Upper lobe of left lung (tissue), 6 donors: ENCODE data around the gene GUCY1A1. TPM values are rescaled to one million over a fixed set of nuclear protein-coding genes. Genes with fewer than 3 reads are reported as not detected.

Source experiments
- ATAC-seq, 2 donors: fragments of 200-7000 bp; cut with Tn5 transposase; one replicate each; pipeline ENCODE4 v1.9.1; 2022; ENCODE audit warnings: mild to moderate bottlenecking in 2 of 2, moderate library complexity in 2 of 2; ENCODE audit not compliant: low FRiP score in 2 of 2
- DNase-seq, 2 donors: peaks; one replicate each; pipeline ENCODE4 v3.0.0-alpha.2; 2019 to 2020
- H3K27ac ChIP-seq, 4 donors: fragments of 200-600 bp; sonication (generic); one replicate each; pipeline ENCODE4 v1.5.1; 2016 to 2019
- H3K27me3 ChIP-seq, 4 donors: fragments of 200-600 bp; sonication (generic); one replicate each; pipeline ENCODE4 v1.5.1; 2017 to 2019
- H3K36me3 ChIP-seq, 4 donors: fragments of 200-600 bp; sonication (generic); one replicate each; pipeline ENCODE4 v1.5.1; 2016 to 2019
- H3K4me1 ChIP-seq, 4 donors: fragments of 200-600 bp; sonication (generic); one replicate each; pipeline ENCODE4 v1.5.1; 2018 to 2019
- H3K4me3 ChIP-seq, 4 donors: fragments of 200-600 bp; sonication (generic); one replicate each; pipeline ENCODE4 v1.5.1; 2017 to 2019; ENCODE audit warnings: mild to moderate bottlenecking in 2 of 4, moderate library complexity in 1 of 4
- H3K9me3 ChIP-seq, 4 donors: fragments of 200-600 bp; sonication (generic); one replicate each; pipeline ENCODE4 v1.5.1; 2018 to 2019
- EP300 ChIP-seq, 4 donors: sonication (generic); formaldehyde crosslinking; IDR thresholded peaks; one replicate each; pipeline ENCODE4 v1.5.1; 2017; ENCODE audit warnings: antibody characterized with exemption in 4 of 4, control low read depth in 2 of 4
- POLR2A ChIP-seq, 4 donors: fragments of 450-650 bp; IDR thresholded peaks; one replicate each; pipeline ENCODE4 v1.5.1; 2016 to 2017; ENCODE audit warnings: antibody characterized with exemption in 4 of 4, mild to moderate bottlenecking in 2 of 4
- POLR2AphosphoS5 ChIP-seq, 2 donors: sonication (generic); formaldehyde crosslinking; IDR thresholded peaks; one replicate each; pipeline ENCODE4 v1.5.1; 2017; ENCODE audit warnings: antibody characterized with exemption in 2 of 2
- WGBS, 2 donors: methylation state at CpG; one replicate each; pipeline ENCODE4 v1.1.5; 2017 to 2018; 5-methylcytosine and 5-hydroxymethylcytosine counted together
- total RNA-seq, 6 donors: library from RNA; depleted of rRNA in 4 of 6; stranded (reverse); fragments of >200 nt in 4 of 6; gene quantifications; one replicate each; pipeline versions ENCODE4 v1.1.0 to v1.2.1, GENCODE V29; 2016 to 2021
- TF ChIP-seq, protein P1 (sequence below), 6 experiments: fragments of 450-650 bp in 4 of 6; fragments of 200-600 bp in 2 of 6; sonication (generic) in 2 of 6; IDR thresholded peaks; one replicate each; pipeline ENCODE4 v1.5.1; 2016 to 2019; ENCODE audit warnings: antibody characterized with exemption in 6 of 6
- donor health status: DM: no; HTN: no; CAD: no; lungs with moderate emphysema.
- donor health status: DM: no; HTN: yes; CAD: no; lungs with severe emphysema.

The GUCY1A1 gene
- total RNA-seq, 6 donors from 2014 or later: 19.0 to 67.1 (median 44.2) TPM

DNA sequence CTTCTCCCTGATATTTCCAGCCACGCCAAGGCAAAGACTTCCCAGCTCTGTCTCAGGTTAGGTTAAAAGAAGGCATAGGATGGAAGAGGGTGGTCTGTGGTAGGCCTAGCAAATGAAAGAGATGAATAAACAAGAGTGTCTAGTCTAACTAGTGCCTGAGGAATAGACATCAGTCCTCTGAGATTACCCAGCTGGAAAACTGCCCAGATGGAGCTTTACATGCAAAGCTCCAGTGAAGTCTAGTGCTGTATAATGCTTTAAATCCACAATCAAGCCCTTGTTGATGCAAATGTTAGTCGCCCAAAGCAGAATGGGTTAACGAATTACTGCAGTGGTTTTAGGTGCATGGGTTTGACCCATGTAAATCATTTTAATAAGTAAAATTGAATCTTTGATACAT, 67.4 kb downstream of the GUCY1A1 start:
- no peak for ATAC-seq

DNA sequence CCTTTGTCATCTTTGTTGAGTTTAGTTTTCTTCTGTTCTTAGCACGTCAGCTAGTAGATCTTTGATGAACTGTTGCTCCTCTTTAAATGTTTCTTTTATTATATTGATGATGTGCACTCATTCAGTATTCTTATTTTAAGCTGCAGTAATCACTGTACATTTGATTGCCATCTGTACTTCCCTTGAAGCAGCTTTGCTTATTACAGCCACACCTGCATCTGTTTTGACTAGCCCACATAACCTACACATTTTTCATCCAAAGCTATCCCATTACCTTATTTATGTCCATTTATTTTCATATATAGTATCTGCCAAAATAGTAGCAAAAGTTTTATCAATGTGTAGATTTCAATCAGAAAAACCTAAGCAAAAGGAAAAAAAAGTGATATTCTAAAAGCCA, 68.3 kb downstream of the GUCY1A1 start:
- Histone ChIP-seq H3K36me3 (no peaks in the 10 kb centered on the region), H3K4me1 (no peaks in the 10 kb centered on the region), H3K4me3 (no peak overlapping the region), H3K9me3 (no peaks in the 10 kb centered on the region), H3K27ac (no peak overlapping the region), H3K27me3 (no peaks in the 10 kb centered on the region)
- WGBS, 2 donors: 68 to 80% methylated on average over 1 of the region's 1 CpG
- TF ChIP-seq POLR2AphosphoS5 (IDR thresholded peaks at IDR 0.05) (no peak), EP300 (IDR thresholded peaks at IDR 0.05) (no peak), POLR2A (IDR thresholded peaks at IDR 0.05) (no peak)
- TF ChIP-seq, protein P1, sequence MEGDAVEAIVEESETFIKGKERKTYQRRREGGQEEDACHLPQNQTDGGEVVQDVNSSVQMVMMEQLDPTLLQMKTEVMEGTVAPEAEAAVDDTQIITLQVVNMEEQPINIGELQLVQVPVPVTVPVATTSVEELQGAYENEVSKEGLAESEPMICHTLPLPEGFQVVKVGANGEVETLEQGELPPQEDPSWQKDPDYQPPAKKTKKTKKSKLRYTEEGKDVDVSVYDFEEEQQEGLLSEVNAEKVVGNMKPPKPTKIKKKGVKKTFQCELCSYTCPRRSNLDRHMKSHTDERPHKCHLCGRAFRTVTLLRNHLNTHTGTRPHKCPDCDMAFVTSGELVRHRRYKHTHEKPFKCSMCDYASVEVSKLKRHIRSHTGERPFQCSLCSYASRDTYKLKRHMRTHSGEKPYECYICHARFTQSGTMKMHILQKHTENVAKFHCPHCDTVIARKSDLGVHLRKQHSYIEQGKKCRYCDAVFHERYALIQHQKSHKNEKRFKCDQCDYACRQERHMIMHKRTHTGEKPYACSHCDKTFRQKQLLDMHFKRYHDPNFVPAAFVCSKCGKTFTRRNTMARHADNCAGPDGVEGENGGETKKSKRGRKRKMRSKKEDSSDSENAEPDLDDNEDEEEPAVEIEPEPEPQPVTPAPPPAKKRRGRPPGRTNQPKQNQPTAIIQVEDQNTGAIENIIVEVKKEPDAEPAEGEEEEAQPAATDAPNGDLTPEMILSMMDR (IDR thresholded peaks at IDR 0.05): no peak
- DNase-seq: no peak
- ATAC-seq: no peak

More for the DNA sequence above, 67.4 kb downstream of the GUCY1A1 start:
- no peak for TF ChIP-seq POLR2A (IDR thresholded peaks at IDR 0.05)
- TF ChIP-seq, protein P1 (IDR thresholded peaks at IDR 0.05): no peak
- TF ChIP-seq POLR2AphosphoS5 (IDR thresholded peaks at IDR 0.05): no peak
- no peak for TF ChIP-seq EP300 (IDR thresholded peaks at IDR 0.05)
- Histone ChIP-seq H3K9me3 (no peaks in the 10 kb centered on the region), H3K27me3 (no peaks in the 10 kb centered on the region), H3K36me3 (no peaks in the 10 kb centered on the region), H3K27ac (no peak overlapping the region), H3K4me3 (no peak overlapping the region), H3K4me1 (no peaks in the 10 kb centered on the region)
- no peak for DNase-seq
- WGBS, 2 donors: 71 to 84% methylated on average over 3 of the region's 3 CpGs

DNA sequence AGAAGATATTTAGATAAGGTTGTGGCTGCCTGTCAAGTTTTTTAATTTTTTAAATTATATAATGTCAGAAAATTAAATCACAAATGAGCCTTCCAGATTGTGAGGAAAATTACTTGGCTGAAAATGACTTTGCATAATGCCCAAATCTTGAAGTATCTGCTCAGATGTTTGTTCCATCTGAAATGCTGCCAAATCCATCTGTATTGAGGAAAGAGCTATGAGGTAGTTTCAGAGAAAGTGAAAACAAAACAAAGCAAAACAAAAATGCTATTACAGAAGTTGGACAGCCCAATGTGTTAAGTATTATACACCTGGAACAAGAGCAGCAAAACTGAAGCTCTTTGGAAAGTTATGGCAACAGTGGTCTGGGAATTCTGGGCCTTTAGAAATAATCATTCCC, 68.8 kb downstream of the GUCY1A1 start:
- DNase-seq (no peak), ATAC-seq (no peak)
- H3K9me3 ChIP-seq: no peaks in the 10 kb centered on the region
- TF ChIP-seq, protein P1 (IDR thresholded peaks at IDR 0.05): no peak
- TF ChIP-seq POLR2AphosphoS5 (IDR thresholded peaks at IDR 0.05) (no peak), EP300 (IDR thresholded peaks at IDR 0.05) (no peak)
- no peaks in the 10 kb centered on the region for H3K27me3 ChIP-seq
- H3K4me1 ChIP-seq: no peaks in the 10 kb centered on the region
- no peaks in the 10 kb centered on the region for H3K36me3 ChIP-seq
- H3K4me3 ChIP-seq: no peak overlapping the region
- no peak overlapping the region for H3K27ac ChIP-seq

DNA sequence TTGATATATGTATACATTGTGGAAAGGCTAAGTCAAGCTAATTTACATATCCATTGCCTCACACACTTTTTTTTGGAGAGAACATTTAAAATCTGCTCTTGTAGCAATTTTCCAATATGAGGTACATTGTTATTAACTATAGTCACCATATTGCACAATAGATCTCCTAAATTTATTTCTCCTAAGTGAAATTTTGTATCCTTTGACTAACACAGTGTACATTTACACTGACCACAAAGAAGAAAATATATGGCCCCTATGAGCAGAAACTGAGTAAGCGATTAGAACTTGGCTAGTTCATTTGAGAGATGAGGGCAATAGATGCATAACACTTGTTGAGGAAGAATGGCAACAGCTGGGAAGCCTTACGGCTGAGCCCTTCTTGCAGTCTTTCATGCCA, 71.9 kb downstream of the GUCY1A1 start:
- no peaks in the 10 kb centered on the region for H3K9me3 ChIP-seq
- H3K4me3 ChIP-seq: no peak overlapping the region
- H3K4me1 ChIP-seq: no peaks in the 10 kb centered on the region
- 79 to 85% methylated on average over 2 of the region's 2 CpGs for whole genome bisulfite sequencing, 2 donors
- H3K36me3 ChIP-seq: no peaks in the 10 kb centered on the region
- H3K27ac ChIP-seq: no peak overlapping the region
- H3K27me3 ChIP-seq: no peaks in the 10 kb centered on the region
- DNase-seq (no peak), ATAC-seq (no peak)
- TF ChIP-seq POLR2A (IDR thresholded peaks at IDR 0.05) (no peak), EP300 (IDR thresholded peaks at IDR 0.05) (no peak), POLR2AphosphoS5 (IDR thresholded peaks at IDR 0.05) (no peak)
- TF ChIP-seq, protein P1 (IDR thresholded peaks at IDR 0.05): no peak

DNA sequence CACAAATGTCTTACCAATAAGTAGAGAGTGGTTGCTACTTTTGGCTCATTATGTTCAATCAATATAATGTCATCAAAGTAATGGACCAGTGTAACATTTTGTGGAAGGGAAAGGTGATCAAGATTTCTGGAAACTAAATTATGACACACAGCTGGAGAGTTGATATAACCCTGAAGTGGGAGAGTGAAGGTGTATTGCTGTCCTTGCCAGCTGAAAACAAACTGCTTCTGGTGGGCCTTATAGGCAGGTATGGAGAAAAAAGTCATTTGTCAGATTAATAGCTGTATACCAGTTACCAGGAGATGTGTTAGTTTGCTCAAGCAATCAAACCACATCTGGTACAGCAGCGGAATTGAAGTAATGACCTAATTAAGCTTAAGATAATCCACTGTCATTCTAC, 74.9 kb downstream of the GUCY1A1 start:
- Histone ChIP-seq H3K27ac (no peak overlapping the region), H3K36me3 (no peaks in the 10 kb centered on the region), H3K9me3 (no peaks in the 10 kb centered on the region), H3K4me3 (no peak overlapping the region), H3K4me1 (no peaks in the 10 kb centered on the region), H3K27me3 (no peaks in the 10 kb centered on the region)
- ATAC-seq (no peak), DNase-seq (no peak)
- WGBS, 2 donors: 95 to 100% methylated on average over 1 of the region's 1 CpG
- TF ChIP-seq POLR2A (IDR thresholded peaks at IDR 0.05) (no peak), EP300 (IDR thresholded peaks at IDR 0.05) (no peak), POLR2AphosphoS5 (IDR thresholded peaks at IDR 0.05) (no peak)
- TF ChIP-seq, protein P1 (IDR thresholded peaks at IDR 0.05): no peak
